ENCODE data around the gene ELL. TPM values are rescaled to one million over a fixed set of nuclear protein-coding genes. Genes with fewer than 3 reads are reported as not detected.

Gene ELL
- polyA plus RNA-seq, 1 of the 3 experiments (the other 2 are of a cell fraction): 7.4 TPM

DNA sequence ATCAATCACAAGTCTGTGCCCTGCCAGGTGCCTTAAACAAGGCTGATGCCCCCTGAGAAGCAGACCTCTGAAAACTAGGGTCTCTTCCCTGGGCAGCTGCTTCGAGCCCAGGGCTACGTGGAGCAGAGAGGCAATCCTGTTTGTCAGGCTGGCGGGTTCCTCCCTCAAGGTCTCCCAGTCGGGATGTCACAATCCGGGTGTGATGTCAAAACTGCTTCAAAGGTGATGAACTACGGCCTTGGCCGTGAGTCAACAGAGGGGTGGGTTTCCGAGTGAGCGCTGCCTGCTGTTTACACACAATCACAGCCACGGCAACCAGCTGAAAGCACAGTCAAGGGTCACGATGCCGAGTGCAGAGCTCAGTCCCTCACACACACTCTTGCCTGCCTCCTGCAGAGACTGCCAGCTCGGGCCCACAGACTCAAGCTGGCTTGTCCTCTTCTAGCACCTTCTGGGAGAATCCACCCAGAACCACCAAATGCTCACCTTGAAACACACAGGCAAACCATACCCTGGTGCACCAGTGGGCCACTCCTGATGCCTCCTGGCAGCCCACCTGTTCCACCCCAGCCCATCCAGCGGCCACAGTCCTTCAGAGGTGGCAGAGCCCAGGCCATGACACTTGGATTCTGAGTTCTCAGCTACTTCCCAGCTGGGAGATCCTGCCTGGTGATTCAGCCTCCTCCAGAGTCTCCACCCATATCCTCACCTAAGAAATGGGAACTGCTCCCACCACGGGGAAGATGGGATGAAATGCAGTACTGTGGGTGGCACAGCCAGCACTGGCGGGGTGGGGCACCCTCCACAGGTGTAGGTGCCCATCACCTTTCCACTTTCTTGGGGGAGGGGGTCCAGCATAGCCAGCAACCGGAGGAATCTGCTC lies 6.8 kb downstream of the ELL start:
- no peak overlapping the region for H3K4me3 ChIP-seq (ENCODE audit: low read depth in 2 of 2, low read length in 1 of 2)
- TF ChIP-seq NFIC (IDR thresholded peaks at IDR 0.05; ENCODE audit: borderline replicate concordance) (no peak), POLR2AphosphoS5 (IDR thresholded peaks at IDR 0.05; ENCODE audit: low read depth, low read length) (no peak), FOXM1 (IDR thresholded peaks at IDR 0.05; ENCODE audit: low read depth) (no peak), GATA2 (CRISPR knock-in tag; IDR thresholded peaks at IDR 0.05) (no peak), TCF12 (IDR thresholded peaks at IDR 0.05) (no peak), EZH2phosphoT487 (IDR thresholded peaks at IDR 0.05; ENCODE audit: borderline replicate concordance, low read depth) (no peak)
- TF ChIP-seq, protein P1, sequence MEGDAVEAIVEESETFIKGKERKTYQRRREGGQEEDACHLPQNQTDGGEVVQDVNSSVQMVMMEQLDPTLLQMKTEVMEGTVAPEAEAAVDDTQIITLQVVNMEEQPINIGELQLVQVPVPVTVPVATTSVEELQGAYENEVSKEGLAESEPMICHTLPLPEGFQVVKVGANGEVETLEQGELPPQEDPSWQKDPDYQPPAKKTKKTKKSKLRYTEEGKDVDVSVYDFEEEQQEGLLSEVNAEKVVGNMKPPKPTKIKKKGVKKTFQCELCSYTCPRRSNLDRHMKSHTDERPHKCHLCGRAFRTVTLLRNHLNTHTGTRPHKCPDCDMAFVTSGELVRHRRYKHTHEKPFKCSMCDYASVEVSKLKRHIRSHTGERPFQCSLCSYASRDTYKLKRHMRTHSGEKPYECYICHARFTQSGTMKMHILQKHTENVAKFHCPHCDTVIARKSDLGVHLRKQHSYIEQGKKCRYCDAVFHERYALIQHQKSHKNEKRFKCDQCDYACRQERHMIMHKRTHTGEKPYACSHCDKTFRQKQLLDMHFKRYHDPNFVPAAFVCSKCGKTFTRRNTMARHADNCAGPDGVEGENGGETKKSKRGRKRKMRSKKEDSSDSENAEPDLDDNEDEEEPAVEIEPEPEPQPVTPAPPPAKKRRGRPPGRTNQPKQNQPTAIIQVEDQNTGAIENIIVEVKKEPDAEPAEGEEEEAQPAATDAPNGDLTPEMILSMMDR (IDR thresholded peaks at IDR 0.05): no peak
- TF ChIP-seq, protein P2, sequence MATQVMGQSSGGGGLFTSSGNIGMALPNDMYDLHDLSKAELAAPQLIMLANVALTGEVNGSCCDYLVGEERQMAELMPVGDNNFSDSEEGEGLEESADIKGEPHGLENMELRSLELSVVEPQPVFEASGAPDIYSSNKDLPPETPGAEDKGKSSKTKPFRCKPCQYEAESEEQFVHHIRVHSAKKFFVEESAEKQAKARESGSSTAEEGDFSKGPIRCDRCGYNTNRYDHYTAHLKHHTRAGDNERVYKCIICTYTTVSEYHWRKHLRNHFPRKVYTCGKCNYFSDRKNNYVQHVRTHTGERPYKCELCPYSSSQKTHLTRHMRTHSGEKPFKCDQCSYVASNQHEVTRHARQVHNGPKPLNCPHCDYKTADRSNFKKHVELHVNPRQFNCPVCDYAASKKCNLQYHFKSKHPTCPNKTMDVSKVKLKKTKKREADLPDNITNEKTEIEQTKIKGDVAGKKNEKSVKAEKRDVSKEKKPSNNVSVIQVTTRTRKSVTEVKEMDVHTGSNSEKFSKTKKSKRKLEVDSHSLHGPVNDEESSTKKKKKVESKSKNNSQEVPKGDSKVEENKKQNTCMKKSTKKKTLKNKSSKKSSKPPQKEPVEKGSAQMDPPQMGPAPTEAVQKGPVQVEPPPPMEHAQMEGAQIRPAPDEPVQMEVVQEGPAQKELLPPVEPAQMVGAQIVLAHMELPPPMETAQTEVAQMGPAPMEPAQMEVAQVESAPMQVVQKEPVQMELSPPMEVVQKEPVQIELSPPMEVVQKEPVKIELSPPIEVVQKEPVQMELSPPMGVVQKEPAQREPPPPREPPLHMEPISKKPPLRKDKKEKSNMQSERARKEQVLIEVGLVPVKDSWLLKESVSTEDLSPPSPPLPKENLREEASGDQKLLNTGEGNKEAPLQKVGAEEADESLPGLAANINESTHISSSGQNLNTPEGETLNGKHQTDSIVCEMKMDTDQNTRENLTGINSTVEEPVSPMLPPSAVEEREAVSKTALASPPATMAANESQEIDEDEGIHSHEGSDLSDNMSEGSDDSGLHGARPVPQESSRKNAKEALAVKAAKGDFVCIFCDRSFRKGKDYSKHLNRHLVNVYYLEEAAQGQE (IDR thresholded peaks at IDR 0.05; ENCODE audit: low read depth, low read length): no peak
- H3K9ac ChIP-seq: no peak overlapping the region
- H3K4me2 ChIP-seq: no peak overlapping the region
- no peaks in the 10 kb centered on the region for H3K9me2 ChIP-seq
- no peaks in the 10 kb centered on the region for H3K36me3 ChIP-seq (replicated peaks in 1 of 2; ENCODE audit: control insufficient read depth in 1 of 2, insufficient read depth in 2 of 2, low read length in 1 of 2)
- peaks cover 9% of the 10 kb centered on the region for H3F3A ChIP-seq (replicated peaks; ENCODE audit: insufficient read depth)
- no peaks in the 10 kb centered on the region for H3K27me3 ChIP-seq (ENCODE audit: insufficient read depth)
- no peak overlapping the region; a peak in 1 of 4 replicates for H3K27ac ChIP-seq (ENCODE audit: low read depth in 2 of 2, low read length in 1 of 2)
- CTCF ChIA-PET: interaction anchor here (0.9 to 1.6 kb wide), 5 partner anchors 45 to 66 kb away, joined by 3 to 5 read pairs (median 3); no protein-coding TSS in a partner anchor
- H3K4me1 ChIP-seq (ENCODE audit: control insufficient read depth in 1 of 2, insufficient read depth in 2 of 2, low read depth in 1 of 2, low read length in 1 of 2): peaks cover 4 to 7% of the 10 kb centered on the region in 2 experiments; a peak in 1 of 4 replicates
- H2AFZ ChIP-seq (ENCODE audit: low read depth): no peak overlapping the region
- no peak for DNase-seq
- no peaks in the 10 kb centered on the region for H3K9me3 ChIP-seq
- H4K20me1 ChIP-seq (ENCODE audit: insufficient read depth): peaks cover 99% of the 10 kb centered on the region
- peaks cover 100% of the 10 kb centered on the region for H3K79me2 ChIP-seq (ENCODE audit: insufficient read depth)
- WGBS (ENCODE audit: low lambda C conversion rate): 78% methylated on average over 6 of the region's 17 CpGs
- POLR2A ChIA-PET: no interaction called here

DNA sequence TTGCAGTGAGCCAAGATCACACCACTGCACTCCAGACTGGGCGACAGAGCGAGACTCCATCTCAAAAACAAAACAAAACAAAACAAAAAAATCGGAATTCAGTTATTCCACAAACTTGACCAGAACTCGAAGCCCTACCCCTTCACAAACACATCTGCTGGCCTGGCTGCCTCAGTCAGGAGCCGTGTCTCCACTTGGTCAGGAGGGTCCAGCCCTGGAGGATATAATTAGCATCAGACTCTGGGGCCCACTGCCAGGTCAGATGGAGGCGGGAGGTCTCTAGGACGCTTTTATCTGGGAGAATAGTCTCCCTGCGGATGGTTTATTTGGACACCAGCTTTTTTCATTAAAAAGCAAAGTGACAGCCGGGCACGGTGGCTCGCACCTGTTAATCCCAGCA lies 8.0 kb downstream of the ELL start:
- H3K4me2 ChIP-seq: no peak overlapping the region
- peak; percentile 79 for DNase-seq
- no peak overlapping the region for H3K4me3 ChIP-seq (ENCODE audit: low read depth in 2 of 2, low read length in 1 of 2)
- no peaks in the 10 kb centered on the region for H3F3A ChIP-seq (replicated peaks; ENCODE audit: insufficient read depth)
- no peaks in the 10 kb centered on the region for H3K9me2 ChIP-seq
- CTCF ChIA-PET: interaction anchor here (2.5 kb wide), 1 partner anchor 52 kb away, joined by 11 read pairs; no protein-coding TSS in a partner anchor
- peaks cover 100% of the 10 kb centered on the region for H4K20me1 ChIP-seq (ENCODE audit: insufficient read depth)
- peaks cover 0 to 4% of the 10 kb centered on the region in 2 experiments; a peak in 1 of 4 replicates for H3K4me1 ChIP-seq (ENCODE audit: control insufficient read depth in 1 of 2, insufficient read depth in 2 of 2, low read depth in 1 of 2, low read length in 1 of 2)
- no peaks in the 10 kb centered on the region for H3K27me3 ChIP-seq (ENCODE audit: insufficient read depth)
- H3K9me3 ChIP-seq: no peaks in the 10 kb centered on the region
- POLR2A ChIA-PET: interaction anchor here (1.0 kb wide), 1 partner anchor 53 kb away, joined by 4 read pairs; no protein-coding TSS in a partner anchor
- H3K79me2 ChIP-seq (ENCODE audit: insufficient read depth): peaks cover 100% of the 10 kb centered on the region
- 78% methylated on average over 10 of the region's 11 CpGs for WGBS (ENCODE audit: low lambda C conversion rate)
- H3K27ac ChIP-seq (ENCODE audit: low read depth in 2 of 2, low read length in 1 of 2): no peak overlapping the region
- no peak overlapping the region for H3K9ac ChIP-seq
- no peak overlapping the region for H2AFZ ChIP-seq (ENCODE audit: low read depth)
- H3K36me3 ChIP-seq (replicated peaks in 1 of 2; ENCODE audit: control insufficient read depth in 1 of 2, insufficient read depth in 2 of 2, low read length in 1 of 2): no peaks in the 10 kb centered on the region
- TF ChIP-seq SIN3A (IDR thresholded peaks at IDR 0.05; ENCODE audit: borderline replicate concordance, low read depth, low read length) (no peak), EZH2phosphoT487 (IDR thresholded peaks at IDR 0.05; ENCODE audit: borderline replicate concordance, low read depth) (no peak), POLR2AphosphoS5 (IDR thresholded peaks at IDR 0.05; ENCODE audit: low read depth, low read length) (no peak), RFX5 (IDR thresholded peaks at IDR 0.05; ENCODE audit: low read length) (no peak), GATA2 (CRISPR knock-in tag; IDR thresholded peaks at IDR 0.05) (no peak), NFIC (IDR thresholded peaks at IDR 0.05; ENCODE audit: borderline replicate concordance) (no peak), RCOR1 (IDR thresholded peaks at IDR 0.05; ENCODE audit: low read length) (no peak), FOXJ3 (CRISPR knock-in tag; IDR thresholded peaks at IDR 0.05) (no peak), GABPA (IDR thresholded peaks at IDR 0.05; ENCODE audit: low read depth) (no peak), CHD2 (IDR thresholded peaks at IDR 0.05; ENCODE audit: low read length, partially characterized antibody) (no peak)
- TF ChIP-seq, protein P3, sequence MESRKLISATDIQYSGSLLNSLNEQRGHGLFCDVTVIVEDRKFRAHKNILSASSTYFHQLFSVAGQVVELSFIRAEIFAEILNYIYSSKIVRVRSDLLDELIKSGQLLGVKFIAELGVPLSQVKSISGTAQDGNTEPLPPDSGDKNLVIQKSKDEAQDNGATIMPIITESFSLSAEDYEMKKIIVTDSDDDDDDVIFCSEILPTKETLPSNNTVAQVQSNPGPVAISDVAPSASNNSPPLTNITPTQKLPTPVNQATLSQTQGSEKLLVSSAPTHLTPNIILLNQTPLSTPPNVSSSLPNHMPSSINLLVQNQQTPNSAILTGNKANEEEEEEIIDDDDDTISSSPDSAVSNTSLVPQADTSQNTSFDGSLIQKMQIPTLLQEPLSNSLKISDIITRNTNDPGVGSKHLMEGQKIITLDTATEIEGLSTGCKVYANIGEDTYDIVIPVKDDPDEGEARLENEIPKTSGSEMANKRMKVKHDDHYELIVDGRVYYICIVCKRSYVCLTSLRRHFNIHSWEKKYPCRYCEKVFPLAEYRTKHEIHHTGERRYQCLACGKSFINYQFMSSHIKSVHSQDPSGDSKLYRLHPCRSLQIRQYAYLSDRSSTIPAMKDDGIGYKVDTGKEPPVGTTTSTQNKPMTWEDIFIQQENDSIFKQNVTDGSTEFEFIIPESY (IDR thresholded peaks at IDR 0.05; ENCODE audit: borderline replicate concordance, low read depth): no peak
- TF ChIP-seq, protein P4, sequence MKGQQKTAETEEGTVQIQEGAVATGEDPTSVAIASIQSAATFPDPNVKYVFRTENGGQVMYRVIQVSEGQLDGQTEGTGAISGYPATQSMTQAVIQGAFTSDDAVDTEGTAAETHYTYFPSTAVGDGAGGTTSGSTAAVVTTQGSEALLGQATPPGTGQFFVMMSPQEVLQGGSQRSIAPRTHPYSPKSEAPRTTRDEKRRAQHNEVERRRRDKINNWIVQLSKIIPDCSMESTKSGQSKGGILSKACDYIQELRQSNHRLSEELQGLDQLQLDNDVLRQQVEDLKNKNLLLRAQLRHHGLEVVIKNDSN (IDR thresholded peaks at IDR 0.05; ENCODE audit: borderline replicate concordance, low read depth): no peak
